GM12878 (cell line): Measurements from ENCODE around the gene H2BK1. TPM values are rescaled to one million over a fixed set of nuclear protein-coding genes. Genes with fewer than 3 reads are reported as not detected.

Source experiments
- ATAC-seq: fragments of 200-7000 bp; cut with Tn5 transposase; 3 replicates; pipeline ENCODE4 v1.9.1; 2020; ENCODE audit warnings: mild to moderate bottlenecking, moderate library complexity
- BruUV-seq: library from RNA; stranded (reverse); fragments of 400-500 nt; replicated peaks from 2 replicates; lab custom pipeline; 2021; lab: Mats Ljungman, UMichigan
- CTCF ChIA-PET: fragments of 300-600 bp; sonication (Branson Sonifier 250); formaldehyde crosslinking; extraction: SDS; loops from one replicate; lab custom pipeline; 2021; ENCODE audit warnings: inconsistent platforms; lab: Yijun Ruan, JAX
- POLR2A ChIA-PET: fragments of 350-600 bp; formaldehyde crosslinking; extraction: SDS; loops from one replicate; lab custom pipeline; 2021; ENCODE audit warnings: inconsistent platforms; lab: Charles Lee
- RAD21 ChIA-PET: fragments of 300-600 bp; sonication (Branson Sonifier 250); formaldehyde crosslinking; loops from one replicate; lab custom pipeline; 2023; ENCODE audit warnings: antibody characterized with exemption; ENCODE audit not compliant: unreplicated experiment; lab: Charles Lee
- SMC1A ChIA-PET: fragments of 300-600 bp; sonication (Branson Sonifier 250); formaldehyde crosslinking; loops from one replicate; lab custom pipeline; 2023; ENCODE audit not compliant: unreplicated experiment, uncharacterized antibody; lab: Charles Lee
- DNase-seq: peaks from one replicate; pipeline ENCODE4 v3.0.0-alpha.2; 2011; ENCODE audit warnings: low read depth, low spot score
- FAIRE-seq: peaks from 3 replicates; lab custom pipeline; 2011; peaks lifted over from hg19 to GRCh38; lab: Jason Lieb, UNC
- H2AFZ ChIP-seq: 2 replicates; pipeline ENCODE4 v1.6.0; 2011; ENCODE audit warnings: low read depth, low read length, control low read depth; ENCODE audit not compliant: control insufficient read depth
- H3K27ac ChIP-seq: 2 replicates; pipeline ENCODE4 v1.5.1; 2011; ENCODE audit warnings: control low read depth; ENCODE audit not compliant: control insufficient read depth, insufficient read depth
- H3K27me3 ChIP-seq, 2 experiments: replicated peaks in 1 of 2; 2 replicates each; pipeline versions ENCODE4 v1.6.0 to v1.6.1; 2011; ENCODE audit warnings: low read length in 1 of 2; ENCODE audit not compliant: control insufficient read depth in 2 of 2, insufficient read depth in 2 of 2
- H3K36me3 ChIP-seq, 2 experiments: 2 replicates each; pipeline ENCODE4 v1.5.1; 2011; ENCODE audit warnings: low read length in 1 of 2; ENCODE audit not compliant: control insufficient read depth in 2 of 2, insufficient read depth in 2 of 2
- H3K4me1 ChIP-seq: 2 replicates; pipeline ENCODE4 v1.6.1; 2011; ENCODE audit warnings: mild to moderate bottlenecking, low read length, moderate library complexity, mixed read lengths; ENCODE audit not compliant: control insufficient read depth, insufficient read depth
- H3K4me2 ChIP-seq: 2 replicates; pipeline ENCODE4 v1.6.0; 2011; ENCODE audit warnings: control low read depth; ENCODE audit not compliant: control insufficient read depth, insufficient read depth
- H3K4me3 ChIP-seq: fragments of 200-600 bp; sonication (generic); 2 replicates; pipeline ENCODE4 v1.5.1; 2016
- H3K79me2 ChIP-seq: 2 replicates; pipeline ENCODE4 v1.6.0; 2011; ENCODE audit warnings: low read length; ENCODE audit not compliant: control insufficient read depth, insufficient read depth
- H3K9ac ChIP-seq: 2 replicates; pipeline ENCODE4 v1.8.0; 2011; ENCODE audit warnings: low read length, control low read depth, mixed read lengths; ENCODE audit not compliant: control insufficient read depth, insufficient read depth
- H3K9me3 ChIP-seq: replicated peaks from 3 replicates; pipeline ENCODE4 v1.5.1; 2011; ENCODE audit warnings: mild to moderate bottlenecking, low read length; ENCODE audit not compliant: control insufficient read depth, insufficient read depth
- H4K20me1 ChIP-seq: 2 replicates; pipeline ENCODE4 v1.6.0; 2011; ENCODE audit not compliant: control insufficient read depth, insufficient read depth
- ATF3 ChIP-seq: IDR thresholded peaks from 2 replicates; pipeline ENCODE4 v1.6.1; 2011; ENCODE audit warnings: low read depth, mild to moderate bottlenecking, low read length, moderate library complexity, borderline replicate concordance; ENCODE audit errors: extremely low read depth
- BCL3 ChIP-seq: IDR thresholded peaks from 2 replicates; pipeline ENCODE4 v1.6.1; 2011; ENCODE audit warnings: borderline replicate concordance, low read depth, mild to moderate bottlenecking, moderate library complexity, low read length; ENCODE audit not compliant: insufficient read depth, poor library complexity, severe bottlenecking
- FOXK2 ChIP-seq: fragments of 450-650 bp; IDR thresholded peaks from 2 replicates; pipeline ENCODE4 v1.6.1; 2017; ENCODE audit warnings: mild to moderate bottlenecking, moderate library complexity
- HDAC6 ChIP-seq: fragments of 200-600 bp; sonication (generic); IDR thresholded peaks from one replicate; pipeline ENCODE4 v1.8.0; 2017; ENCODE audit warnings: antibody characterized with exemption; ENCODE audit not compliant: unreplicated experiment
- RUNX3 ChIP-seq: IDR thresholded peaks from 2 replicates; pipeline ENCODE4 v1.6.1; 2012; ENCODE audit warnings: low read length, inconsistent platforms
- TCF3 ChIP-seq: IDR thresholded peaks from 2 replicates; pipeline ENCODE4 v1.6.1; 2012; ENCODE audit warnings: low read depth, mild to moderate bottlenecking, low read length, borderline replicate concordance; ENCODE audit not compliant: insufficient read depth
- WGBS: methylation state at CpG from one replicate; pipeline ENCODE4 v1.1.6; 2016; ENCODE audit warnings: low lambda C conversion rate; ENCODE audit not compliant: insufficient replicate concordance, insufficient coverage; ENCODE audit errors: missing lambda C conversion rate; 5-methylcytosine and 5-hydroxymethylcytosine counted together
- in situ Hi-C: fragments of 300-500 bp; cut with MboI; formaldehyde crosslinking; loops from 9 replicates; pipeline ENCODE4 v1.14.3; 2018; ENCODE audit warnings: mixed read lengths
- intact Hi-C: fragments of 100-400 bp; cut with micrococcal nuclease; formaldehyde crosslinking; loops from one replicate; pipeline ENCODE4 v1.14.2; 2022; ENCODE audit not compliant: unreplicated experiment
- polyA plus RNA-seq, 11 experiments: library from polyadenylated mRNA; depleted of rRNA in 4 of 11; unstranded in 6 of 11; stranded (reverse) in 5 of 11; fragments of >200 nt; fragmentation: Nextera tagmentation in 4 of 11; fragmentation: Illumina TruSeq in 1 of 11; extraction: Ambion mirVana in 4 of 11; extraction: Trizol in 1 of 11; gene quantifications; 1 replicate in 1 of 11; 2 replicates in 10 of 11; pipeline versions ENCODE4 v1.2.1 to v1.2.3, GENCODE V29; 2011 to 2016; ENCODE audit warnings: inconsistent platforms in 2 of 11, missing spikeins in 2 of 11, low read depth in 1 of 11
- total RNA-seq, 4 experiments: library from RNA; depleted of rRNA in 3 of 4; stranded (reverse); fragments of >200 nt in 3 of 4; fragmentation: Illumina TruSeq in 1 of 4; extraction: Trizol in 1 of 4; gene quantifications; 2 replicates each; pipeline versions ENCODE4 v1.2.1 to v1.2.3, GENCODE V29; 2013 to 2021

Gene H2BK1
- total and polyA plus RNA-seq, 10 of the 15 experiments (the other 5 are each of a cell fraction or from before 2014, with no cell fraction given) = 0.54 TPM; not detected in 9

- POLR2A ChIA-PET = no interaction called here
- H3K4me2 ChIP-seq = no peak overlapping the region
Measured at GRCh38 chr7:151231080-151231479, 20.8 kb upstream of the H2BK1 start.

More at GRCh38 chr7:151231080-151231479, 20.8 kb upstream of the H2BK1 start:
- H3K9ac ChIP-seq = no peak overlapping the region
- ATAC-seq (no peak), DNase-seq (no peak), FAIRE-seq (no peak)
- H3K36me3 ChIP-seq = peaks cover 0 to 3% of the 10 kb centered on the region in 2 experiments; a peak in 2 of 4 replicates
- H3K27me3 ChIP-seq = no peaks in the 10 kb centered on the region
- peaks cover 5% of the 10 kb centered on the region; the same call in 1 of the 2 replicates for H3K4me1 ChIP-seq
- no peak overlapping the region for H2AFZ ChIP-seq
- intact Hi-C loops (no loop called here), in situ Hi-C loops (no loop called here)
- ChIA-PET SMC1A (no interaction called here), CTCF (interaction anchor here (4.8 kb wide), 1 partner anchor 13 kb away, joined by 52 read pairs; no protein-coding TSS in a partner anchor), RAD21 (no interaction called here)
- no peak overlapping the region for H3K4me3 ChIP-seq
- 52% methylated on average over 1 of the region's 1 CpG for WGBS
- no TSS peak for BruUV-seq
- H3K27ac ChIP-seq = no peak overlapping the region
- peaks cover 44% of the 10 kb centered on the region for H3K79me2 ChIP-seq
- no peaks in the 10 kb centered on the region for H3K9me3 ChIP-seq
- H4K20me1 ChIP-seq = no peaks in the 10 kb centered on the region
- TF ChIP-seq HDAC6 (no peak), BCL3 (no peak), RUNX3 (no peak), ATF3 (no peak), TCF3 (no peak), FOXK2 (no peak)
